GM21526 (cell line): ENCODE measurements around the gene CENPS.
"Not testable (repeated sequence)": the region's sequence is repeated elsewhere in the genome, so short reads cannot be mapped to it uniquely, and the experiment has no call there.

Experiments used
- ATAC-seq: cut with Tn5 transposase; IDR thresholded peaks from one replicate; pipeline ENCODE4 v1.9.1; 2021; ENCODE audit warnings: moderate library complexity; ENCODE audit not compliant: unreplicated experiment, low FRiP score

The CENPS gene

DNA sequence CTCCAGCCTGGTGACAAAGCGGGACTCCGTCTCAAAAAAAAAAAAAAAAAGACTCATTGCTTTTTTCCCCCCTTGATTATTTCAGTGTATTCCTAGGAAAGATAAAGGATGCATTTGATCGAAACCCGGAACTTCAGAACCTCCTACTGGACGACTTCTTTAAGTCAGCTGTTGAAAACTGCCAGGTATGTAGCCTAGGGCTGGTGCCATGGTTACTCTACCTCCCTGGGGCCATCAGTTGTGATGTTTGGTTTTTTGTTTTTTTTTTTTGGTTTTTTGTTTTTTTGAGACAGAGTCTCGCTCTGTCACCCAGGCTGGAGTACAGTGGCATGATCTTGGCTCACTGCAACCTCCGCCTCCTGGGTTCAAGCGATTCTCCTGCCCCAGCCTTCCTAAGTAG lies 11.5 kb upstream of the CENPS start:
- ATAC-seq, result not testable (repeated sequence)

DNA sequence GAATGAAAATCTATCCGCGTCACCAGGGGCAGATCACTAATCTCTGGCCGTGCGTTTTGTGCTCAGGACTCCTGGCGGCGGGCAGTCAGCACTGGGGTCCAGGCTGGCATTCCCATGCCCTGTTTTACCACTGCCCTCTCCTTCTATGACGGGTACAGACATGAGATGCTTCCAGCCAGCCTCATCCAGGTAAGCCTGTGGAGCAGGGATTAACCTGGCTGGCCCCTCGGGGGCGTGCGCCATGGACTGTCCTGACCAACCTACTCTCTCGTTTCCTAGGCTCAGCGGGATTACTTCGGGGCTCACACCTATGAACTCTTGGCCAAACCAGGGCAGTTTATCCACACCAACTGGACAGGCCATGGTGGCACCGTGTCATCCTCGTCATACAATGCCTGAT lies 10.9 kb upstream of the CENPS start:
- ATAC-seq, result no peak

DNA sequence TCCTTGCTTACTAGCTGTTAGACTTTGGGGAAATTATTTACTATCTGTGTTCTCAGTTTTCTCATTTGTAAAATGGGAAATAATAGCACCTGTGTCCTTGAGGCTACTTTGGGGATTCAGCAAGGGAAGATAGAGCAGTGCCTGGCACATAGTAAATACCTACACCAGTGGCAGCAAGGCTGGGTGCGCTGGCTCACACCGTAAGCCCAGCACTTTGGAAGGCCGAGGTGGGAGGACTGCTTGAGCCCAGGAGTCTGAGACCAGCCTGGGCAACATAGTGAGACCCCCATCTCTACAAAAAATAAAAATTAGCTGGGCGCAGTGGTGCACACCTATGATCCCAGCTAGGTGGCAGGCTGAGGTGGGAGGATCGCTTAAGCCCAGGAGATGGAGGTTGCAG lies 8.6 kb upstream of the CENPS start:
- ATAC-seq, result no peak

DNA sequence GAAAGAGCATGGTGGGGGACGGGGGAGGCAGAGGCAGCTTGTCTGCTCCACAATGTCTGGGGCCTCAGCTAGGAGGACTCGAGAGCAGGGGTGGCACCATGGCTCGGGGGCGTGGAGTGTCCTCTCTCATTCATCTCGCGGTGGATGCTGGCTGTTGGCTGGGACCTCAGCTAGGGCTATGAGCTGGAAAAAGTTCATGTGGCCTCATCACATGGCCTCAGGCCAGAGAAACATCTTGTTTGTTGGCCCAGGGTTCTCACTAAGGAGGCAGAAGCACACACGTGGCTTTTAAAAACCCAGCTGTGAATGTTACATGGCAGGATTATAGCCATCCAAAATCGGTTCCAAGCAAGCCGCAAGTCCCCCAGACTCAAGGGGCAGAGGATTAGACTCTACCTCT lies 6.2 kb upstream of the CENPS start:
- ATAC-seq, result no peak

DNA sequence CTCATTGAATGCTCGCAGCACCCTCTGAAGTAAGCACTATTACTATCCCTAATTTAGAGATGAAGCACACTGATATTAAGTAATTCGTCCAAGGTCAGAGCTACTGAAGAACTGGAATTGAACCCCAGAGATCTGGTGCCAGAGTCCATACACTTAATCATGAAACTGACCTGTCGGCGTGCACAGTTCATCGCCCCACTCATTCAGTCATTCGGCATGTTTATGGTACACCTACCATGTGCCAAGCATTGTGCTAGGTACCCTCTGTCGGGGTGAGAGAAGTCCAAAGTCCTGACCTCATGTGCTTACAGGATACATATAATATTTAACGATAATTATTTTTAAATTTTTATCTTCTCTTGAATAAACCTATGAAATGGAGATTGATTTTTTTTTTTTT lies 5.6 kb upstream of the CENPS start:
- no peak for ATAC-seq

DNA sequence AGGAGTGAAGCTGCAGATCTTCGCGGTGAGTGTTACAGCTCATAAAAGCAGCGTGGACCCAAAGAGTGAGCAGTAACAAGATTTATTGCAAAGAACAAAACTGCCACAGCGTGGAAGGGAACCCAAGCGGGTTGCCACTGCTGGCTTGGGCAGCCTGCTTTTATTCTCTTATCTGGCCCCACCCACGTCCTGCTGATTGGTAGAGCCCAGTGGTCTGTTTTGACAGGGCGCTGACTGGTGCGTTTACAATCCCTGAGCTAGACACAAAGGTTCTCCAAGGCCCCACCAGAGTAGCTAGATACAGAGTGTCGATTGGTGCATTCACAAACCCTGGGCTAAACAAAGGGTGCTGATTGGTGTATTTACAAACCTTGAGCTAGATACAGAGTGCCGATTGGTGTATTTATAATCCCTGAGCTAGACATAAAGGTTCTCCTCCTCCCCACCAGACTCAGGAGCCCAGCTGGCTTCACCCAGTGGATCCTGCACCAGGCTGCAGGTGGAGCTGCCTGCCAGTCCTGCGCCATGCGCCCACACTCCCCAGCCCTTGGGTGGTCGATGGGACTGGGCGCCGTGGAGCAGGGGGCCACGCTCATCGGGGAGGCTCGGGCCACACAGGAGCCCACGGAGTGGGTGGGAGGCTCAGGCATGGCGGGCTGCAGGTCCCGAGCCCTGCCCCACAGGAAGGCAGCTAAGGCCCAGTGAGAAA lies 4.3 kb upstream of the CENPS start:
- not testable (repeated sequence) for ATAC-seq

DNA sequence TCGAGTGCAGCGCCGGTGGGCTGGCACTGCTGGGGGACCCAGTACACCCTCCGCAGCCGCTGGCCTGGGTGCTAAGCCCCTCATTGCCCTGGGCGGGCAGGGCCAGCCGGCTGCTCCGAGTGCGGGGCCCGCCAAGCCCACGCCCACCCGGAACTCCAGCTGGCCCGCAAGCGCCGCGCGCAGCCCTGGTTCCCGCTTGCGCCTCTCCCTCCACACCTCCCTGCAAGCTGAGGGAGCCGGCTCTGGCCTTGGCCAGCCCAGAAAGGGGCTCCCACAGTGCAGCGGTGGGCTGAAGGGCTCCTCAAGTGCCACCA lies 3.7 kb upstream of the CENPS start:
- ATAC-seq, result not testable (repeated sequence)

DNA sequence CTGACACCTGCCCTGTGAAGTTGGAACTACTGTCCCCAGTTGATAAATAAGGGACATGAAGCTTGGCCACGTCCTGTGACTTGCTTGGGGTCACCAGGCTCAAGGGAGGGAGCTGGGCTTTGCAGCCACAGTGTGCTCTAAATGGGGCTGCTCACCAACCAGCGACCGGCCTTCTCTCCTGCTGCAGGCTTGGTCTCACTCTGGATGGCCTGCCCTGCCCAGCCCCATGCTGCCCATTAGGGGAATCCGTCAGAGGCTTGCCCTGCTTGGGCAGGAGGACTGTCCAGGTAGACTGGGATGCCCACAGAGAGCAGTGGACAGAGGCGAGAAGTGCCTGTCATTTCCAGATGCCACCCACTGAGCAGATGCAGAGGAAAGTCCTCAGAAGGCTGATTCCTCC lies 1.2 kb upstream of the CENPS start:
- no peak for ATAC-seq

DNA sequence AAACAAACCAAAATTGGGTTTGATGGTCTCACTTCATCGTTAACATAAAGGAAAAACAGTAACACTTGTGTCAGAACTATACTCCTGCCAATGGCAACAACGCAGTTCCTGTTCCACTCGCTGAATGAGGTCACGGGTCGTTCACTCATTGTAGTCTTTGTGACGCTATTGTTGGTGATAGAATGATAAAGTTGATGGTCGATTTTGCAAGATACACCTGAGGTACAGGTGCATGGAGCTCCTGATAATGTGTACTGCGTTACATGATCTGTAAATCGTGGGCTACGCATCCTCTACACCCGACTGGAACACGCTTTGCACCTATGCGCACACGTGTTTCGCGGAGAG lies 391 bp upstream of the CENPS start:
- peak; percentile 12 for ATAC-seq

DNA sequence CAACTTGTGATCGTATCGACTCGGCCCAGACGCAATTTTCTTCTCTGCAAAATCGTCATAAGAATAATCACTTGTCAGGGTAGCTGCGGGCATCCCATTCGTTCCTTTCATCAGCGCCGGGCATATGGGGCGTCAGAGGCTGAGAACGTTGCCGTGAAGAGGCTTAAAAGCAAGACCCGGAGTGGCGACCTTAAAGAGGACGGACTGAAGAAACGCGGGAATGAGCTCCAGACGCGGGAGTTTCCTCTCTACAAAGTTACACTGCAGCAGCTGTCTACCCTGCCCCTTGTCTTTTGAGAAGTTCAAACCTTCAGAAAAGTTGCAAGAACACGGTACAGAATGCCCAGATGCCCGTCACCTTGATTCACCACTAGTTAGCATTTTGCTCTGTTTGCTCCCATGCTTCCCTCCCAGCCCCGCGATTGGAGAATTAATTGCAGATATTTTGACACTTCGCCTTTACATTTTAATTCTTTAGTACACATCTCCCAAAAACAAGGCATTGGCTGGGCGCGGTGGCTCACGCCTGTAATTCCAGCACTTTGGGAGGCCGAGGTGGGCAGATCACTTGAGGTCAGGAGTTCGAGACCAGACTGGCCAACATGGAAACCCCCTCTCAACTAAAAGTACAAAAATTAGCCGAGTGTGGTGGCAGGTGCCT lies 967 bp downstream of the CENPS start:
- no peak for ATAC-seq

DNA sequence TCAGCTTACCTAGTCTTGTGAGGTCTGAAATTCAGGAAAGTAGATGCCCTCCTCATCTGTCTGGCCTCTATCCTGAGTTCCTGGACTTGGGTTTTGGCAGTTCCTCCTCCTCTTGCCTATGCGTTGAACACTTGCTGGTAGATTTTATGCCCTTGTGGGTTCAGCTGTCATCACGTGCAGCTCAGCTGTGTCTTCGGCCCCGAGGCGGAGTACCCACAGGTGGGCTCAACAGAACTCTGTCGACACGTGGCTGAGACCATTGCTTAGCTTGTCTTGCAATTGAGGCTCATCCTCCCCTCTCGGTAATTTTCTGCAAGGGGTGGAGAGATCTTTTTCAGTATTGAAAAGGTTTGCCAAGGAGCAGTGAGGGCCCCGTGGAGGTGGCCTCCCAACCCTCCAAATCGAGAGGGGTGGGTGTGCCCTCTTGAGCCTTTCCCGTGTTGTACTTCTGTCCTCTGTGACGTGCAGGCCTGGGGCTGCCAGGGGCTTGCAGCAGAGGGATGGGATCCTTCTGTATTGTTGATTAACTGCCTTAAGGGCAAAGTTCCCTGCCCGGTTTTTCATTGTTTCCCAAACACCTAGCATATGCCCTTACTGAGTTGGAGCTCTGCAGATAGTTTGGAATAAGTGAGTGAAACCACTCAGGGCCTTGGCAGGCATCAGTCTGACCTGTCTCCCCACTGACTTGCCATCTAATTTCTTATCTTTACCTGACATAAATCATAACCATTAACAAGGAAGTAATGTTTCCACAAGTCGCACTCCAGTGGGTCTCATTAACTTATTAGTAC lies 2.9 kb downstream of the CENPS start:
- ATAC-seq, result no peak

DNA sequence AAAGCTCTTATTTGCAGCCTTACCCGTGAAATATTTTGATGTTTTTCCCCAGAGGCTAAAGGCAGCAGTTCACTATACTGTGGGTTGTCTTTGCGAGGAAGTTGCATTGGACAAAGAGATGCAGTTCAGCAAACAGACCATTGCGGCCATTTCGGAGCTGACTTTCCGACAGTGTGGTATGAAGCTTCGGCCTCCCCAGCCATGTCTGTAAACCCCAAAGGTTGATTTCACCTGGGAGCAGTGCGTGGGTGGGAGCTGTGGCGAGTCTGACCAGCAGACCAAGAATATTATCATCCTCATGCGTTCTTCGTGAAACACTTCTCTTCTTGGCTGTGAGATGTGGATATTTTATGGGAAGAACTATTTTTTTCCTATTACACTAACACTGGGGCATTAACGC lies 3.6 kb downstream of the CENPS start:
- no peak for ATAC-seq

DNA sequence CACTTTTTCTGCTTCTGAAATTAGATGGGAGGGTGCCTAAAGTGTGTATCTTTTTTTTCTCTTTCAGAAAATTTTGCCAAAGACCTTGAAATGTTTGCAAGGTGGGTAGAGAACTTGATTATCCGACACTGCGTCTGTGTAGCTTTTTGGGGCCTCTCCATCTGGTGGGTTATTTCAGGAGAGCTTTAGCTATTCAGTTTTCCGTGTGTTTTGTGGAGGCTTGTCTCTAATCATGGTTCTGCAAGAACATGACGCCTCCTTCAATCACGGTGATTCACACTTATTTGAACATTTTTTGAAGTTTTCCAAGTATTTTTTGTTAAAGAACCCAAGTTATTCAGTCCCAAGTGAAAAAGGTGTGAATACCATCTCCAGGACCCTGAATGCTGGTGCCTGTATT lies 4.4 kb downstream of the CENPS start:
- no peak for ATAC-seq

DNA sequence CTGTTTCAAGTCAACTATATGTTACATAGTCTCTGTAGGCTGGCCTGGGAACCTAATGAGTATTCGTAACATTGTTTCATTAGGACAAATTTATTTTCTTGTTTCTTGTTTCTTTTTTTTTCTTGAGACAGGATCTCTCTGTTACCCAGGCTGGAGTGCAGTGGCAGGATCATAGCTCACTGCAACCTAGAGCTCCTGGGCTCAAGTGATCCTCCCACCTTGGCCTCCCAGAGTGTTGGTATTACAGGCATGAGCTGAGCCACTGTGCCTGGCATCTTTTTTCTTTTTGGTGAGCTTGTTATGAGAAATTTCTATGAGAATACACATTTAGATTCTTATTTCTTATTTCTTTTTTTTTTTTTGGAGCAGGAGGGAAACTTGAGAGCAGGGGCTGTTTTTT lies 6.8 kb downstream of the CENPS start:
- ATAC-seq, result no peak

DNA sequence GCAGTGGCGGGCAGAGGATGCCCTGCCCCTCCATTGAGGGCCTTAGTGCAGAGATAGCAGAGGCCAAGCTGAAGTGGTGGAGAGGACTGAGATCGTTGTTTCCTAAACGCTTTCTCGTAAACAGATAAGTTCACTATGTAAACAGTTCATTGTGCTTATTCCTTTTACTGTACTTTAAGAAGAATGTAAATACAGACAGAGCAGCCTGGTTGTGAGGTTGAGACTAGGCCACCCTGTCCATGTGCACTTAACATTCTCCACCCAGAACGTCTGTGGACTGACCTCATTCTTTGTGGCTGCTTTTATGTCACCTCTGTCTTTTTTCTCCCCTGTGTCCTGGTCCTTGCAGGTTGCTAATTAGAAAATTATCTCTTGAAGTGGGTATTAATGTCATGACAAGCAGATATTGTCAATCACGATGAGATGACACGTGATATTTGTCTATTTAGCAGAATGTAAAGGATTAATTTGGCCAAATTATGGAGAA lies 8.5 kb downstream of the CENPS start:
- no peak for ATAC-seq

DNA sequence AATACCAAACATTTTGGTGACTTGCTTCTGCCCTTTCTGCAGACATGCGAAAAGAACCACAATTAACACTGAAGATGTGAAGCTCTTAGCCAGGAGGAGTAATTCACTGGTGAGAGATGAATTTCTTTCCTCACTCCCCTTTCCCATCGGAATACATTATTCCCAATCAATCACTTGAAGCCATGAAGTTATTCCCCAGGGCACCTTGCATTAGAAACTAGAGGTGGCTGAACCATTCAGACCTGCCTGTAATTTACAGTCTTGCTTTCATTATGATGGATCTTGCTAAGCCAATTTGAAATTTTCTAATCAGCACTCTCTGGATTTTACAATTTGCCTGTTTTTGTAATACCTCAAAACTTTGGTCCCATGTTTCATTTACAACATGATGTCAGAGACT lies 10.1 kb downstream of the CENPS start:
- no peak for ATAC-seq

DNA sequence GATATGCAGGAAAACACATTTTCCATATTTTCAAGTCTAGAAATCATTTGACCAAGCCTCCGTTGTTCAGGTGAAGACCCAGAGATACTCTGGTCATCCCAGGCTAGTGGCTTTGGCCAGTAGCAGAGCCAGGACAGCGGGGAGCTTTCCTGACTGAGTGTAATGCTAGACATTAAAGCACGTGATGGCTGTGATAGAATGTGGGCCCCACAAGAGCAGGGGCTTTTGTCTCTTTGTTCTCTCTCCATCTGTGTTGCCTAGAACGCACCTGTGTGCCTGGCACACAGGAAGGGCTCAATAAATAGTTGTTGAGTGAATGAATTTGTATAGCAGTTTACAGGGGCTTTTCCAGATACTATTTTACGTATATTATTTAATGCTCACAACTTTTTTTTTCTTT lies 10.6 kb downstream of the CENPS start:
- ATAC-seq, result no peak

DNA sequence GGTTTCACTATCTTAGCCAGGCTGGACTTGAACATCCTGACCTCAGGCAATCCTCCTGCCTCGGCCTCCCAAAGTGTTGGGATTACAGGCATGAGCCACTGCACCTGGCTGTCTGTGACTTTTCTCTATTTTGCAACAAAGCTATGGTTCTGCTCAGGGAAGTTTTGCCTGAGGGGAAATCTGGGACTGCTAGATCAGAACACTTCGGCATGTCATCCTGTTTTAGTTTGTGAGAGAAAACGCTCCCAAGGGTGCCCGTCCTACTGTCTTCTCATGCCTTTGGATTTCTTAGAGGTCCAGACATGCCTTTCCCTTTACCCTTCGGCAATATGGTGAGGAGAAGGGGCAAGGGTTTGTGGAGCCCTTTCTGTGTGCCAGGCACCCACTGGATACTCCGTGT lies 14.0 kb downstream of the CENPS start:
- ATAC-seq, result no peak

DNA sequence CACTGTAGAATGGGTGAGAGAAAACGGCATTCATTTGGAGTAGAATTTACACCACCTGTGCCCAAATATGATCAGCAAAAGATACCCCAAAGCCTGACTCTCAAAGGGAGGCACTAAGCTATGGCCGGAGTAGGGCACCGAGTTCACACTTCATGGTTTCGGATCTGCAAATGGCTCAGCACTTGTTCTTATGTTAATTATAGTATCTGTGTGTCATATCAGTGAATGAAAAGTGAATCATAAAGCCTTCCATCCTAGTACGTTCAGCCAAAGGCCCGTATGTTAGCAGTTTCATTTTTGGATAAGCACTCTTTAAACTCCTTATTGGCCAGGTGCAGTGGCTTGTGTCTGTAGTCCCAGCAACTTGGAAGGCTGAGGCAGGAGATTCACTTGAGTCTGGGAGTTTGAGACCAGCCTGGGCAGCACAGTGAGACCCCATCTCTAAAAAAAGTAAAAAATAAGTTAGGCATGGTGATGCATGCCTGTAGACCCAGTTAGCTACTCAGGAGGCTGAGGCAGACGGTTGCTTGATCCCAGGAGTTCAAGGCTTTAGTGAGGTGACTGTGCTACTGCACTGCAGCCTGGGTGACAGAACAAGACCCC lies 14.7 kb downstream of the CENPS start:
- no peak for ATAC-seq

DNA sequence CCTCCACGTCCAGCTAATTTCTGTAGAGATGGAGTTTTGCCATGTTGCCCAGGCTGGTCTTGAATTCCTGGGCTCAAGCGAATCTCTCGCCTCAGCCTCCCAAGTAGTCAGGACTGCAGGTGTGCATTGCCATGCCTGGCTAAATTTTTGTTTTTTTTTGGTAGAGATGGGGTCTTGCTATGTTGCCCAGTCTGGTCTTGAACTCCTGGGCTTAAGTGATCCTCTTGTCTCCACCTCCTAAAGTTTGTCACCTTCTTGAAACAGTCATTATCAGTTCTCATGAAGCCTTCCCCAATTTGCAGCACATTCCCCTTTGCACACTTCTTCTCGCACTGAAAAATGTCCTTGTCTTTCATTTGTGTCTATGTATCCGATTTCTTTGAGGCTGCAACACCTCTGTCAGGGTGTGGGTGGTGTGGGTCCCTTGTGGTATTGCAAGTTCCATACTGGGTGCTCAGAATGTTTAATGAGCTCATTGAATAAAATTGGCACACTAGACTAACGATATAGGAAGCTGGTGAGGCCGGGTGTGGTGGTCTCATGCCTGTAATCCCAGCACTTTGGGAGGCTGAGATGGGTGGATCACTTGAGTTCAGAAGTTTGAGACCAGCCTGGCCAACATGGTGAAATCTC lies 16.7 kb downstream of the CENPS start:
- no peak for ATAC-seq

DNA sequence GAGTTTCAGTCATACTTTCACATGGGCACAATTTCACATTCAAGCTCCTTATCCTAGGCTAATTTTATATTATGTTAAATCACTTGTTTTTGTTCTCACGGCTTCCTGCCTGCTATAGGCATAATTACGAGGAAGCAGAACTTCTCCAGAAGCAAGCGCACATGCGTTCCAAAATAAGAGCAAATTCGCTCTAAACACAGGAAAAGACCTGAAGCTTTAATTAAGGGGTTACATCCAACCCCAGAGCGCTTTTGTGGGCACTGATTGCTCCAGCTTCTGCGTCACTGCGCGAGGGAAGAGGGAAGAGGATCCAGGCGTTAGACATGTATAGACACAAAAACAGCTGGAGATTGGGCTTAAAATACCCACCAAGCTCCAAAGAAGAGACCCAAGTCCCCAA lies 19.5 kb downstream of the CENPS start, which contains the start of gene CORT:
CORT (plus strand) TSS at position 281 of the 400 bp plus-strand sequence. CDS start 193 bp downstream, outside the sequence.
- no peak for ATAC-seq
